Measurements from ENCODE around the gene GSC2. TPM values are rescaled to one million over a fixed set of nuclear protein-coding genes. Genes with fewer than 3 reads are reported as not detected.

Gene GSC2
- total and polyA plus RNA-seq, 2 of the 8 experiments (the other 6 are each of a cell fraction or from before 2014, with no cell fraction given): 0.17 to 0.48 TPM

DNA sequence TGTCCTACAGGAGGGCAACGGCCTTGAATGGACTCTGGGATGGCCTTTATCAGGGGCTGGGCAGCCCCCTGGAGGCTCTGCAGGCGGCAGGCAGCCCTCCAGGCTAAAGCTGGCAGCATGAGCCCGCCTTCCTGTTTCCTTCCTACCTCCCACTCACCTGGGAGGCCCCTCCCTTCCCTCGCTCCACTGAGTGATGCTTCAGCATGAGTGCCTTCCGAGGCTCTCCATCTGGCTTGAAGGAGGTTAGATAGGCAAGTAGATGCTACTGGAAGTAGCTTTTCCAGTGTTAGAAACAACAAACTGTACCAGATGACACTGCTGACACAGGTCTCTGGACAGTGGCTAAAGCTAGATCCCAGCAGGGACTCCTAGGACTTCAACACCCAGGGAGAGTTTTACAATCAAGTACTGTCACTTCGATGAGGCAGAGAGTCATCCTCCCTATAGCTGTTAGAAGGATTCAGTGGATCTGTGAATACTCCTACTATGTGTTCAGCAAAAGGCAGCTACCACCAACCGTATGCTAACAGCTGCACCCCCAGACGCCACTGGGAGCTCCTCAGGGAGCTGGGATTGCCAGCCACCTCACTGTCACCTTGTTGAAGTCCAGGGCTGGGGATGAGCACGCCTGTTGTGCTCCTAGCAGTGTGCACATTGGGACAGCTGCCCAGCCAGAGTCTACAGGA is 32.5 kb upstream of the GSC2 start (continued):
- TF ChIP-seq, protein P1, sequence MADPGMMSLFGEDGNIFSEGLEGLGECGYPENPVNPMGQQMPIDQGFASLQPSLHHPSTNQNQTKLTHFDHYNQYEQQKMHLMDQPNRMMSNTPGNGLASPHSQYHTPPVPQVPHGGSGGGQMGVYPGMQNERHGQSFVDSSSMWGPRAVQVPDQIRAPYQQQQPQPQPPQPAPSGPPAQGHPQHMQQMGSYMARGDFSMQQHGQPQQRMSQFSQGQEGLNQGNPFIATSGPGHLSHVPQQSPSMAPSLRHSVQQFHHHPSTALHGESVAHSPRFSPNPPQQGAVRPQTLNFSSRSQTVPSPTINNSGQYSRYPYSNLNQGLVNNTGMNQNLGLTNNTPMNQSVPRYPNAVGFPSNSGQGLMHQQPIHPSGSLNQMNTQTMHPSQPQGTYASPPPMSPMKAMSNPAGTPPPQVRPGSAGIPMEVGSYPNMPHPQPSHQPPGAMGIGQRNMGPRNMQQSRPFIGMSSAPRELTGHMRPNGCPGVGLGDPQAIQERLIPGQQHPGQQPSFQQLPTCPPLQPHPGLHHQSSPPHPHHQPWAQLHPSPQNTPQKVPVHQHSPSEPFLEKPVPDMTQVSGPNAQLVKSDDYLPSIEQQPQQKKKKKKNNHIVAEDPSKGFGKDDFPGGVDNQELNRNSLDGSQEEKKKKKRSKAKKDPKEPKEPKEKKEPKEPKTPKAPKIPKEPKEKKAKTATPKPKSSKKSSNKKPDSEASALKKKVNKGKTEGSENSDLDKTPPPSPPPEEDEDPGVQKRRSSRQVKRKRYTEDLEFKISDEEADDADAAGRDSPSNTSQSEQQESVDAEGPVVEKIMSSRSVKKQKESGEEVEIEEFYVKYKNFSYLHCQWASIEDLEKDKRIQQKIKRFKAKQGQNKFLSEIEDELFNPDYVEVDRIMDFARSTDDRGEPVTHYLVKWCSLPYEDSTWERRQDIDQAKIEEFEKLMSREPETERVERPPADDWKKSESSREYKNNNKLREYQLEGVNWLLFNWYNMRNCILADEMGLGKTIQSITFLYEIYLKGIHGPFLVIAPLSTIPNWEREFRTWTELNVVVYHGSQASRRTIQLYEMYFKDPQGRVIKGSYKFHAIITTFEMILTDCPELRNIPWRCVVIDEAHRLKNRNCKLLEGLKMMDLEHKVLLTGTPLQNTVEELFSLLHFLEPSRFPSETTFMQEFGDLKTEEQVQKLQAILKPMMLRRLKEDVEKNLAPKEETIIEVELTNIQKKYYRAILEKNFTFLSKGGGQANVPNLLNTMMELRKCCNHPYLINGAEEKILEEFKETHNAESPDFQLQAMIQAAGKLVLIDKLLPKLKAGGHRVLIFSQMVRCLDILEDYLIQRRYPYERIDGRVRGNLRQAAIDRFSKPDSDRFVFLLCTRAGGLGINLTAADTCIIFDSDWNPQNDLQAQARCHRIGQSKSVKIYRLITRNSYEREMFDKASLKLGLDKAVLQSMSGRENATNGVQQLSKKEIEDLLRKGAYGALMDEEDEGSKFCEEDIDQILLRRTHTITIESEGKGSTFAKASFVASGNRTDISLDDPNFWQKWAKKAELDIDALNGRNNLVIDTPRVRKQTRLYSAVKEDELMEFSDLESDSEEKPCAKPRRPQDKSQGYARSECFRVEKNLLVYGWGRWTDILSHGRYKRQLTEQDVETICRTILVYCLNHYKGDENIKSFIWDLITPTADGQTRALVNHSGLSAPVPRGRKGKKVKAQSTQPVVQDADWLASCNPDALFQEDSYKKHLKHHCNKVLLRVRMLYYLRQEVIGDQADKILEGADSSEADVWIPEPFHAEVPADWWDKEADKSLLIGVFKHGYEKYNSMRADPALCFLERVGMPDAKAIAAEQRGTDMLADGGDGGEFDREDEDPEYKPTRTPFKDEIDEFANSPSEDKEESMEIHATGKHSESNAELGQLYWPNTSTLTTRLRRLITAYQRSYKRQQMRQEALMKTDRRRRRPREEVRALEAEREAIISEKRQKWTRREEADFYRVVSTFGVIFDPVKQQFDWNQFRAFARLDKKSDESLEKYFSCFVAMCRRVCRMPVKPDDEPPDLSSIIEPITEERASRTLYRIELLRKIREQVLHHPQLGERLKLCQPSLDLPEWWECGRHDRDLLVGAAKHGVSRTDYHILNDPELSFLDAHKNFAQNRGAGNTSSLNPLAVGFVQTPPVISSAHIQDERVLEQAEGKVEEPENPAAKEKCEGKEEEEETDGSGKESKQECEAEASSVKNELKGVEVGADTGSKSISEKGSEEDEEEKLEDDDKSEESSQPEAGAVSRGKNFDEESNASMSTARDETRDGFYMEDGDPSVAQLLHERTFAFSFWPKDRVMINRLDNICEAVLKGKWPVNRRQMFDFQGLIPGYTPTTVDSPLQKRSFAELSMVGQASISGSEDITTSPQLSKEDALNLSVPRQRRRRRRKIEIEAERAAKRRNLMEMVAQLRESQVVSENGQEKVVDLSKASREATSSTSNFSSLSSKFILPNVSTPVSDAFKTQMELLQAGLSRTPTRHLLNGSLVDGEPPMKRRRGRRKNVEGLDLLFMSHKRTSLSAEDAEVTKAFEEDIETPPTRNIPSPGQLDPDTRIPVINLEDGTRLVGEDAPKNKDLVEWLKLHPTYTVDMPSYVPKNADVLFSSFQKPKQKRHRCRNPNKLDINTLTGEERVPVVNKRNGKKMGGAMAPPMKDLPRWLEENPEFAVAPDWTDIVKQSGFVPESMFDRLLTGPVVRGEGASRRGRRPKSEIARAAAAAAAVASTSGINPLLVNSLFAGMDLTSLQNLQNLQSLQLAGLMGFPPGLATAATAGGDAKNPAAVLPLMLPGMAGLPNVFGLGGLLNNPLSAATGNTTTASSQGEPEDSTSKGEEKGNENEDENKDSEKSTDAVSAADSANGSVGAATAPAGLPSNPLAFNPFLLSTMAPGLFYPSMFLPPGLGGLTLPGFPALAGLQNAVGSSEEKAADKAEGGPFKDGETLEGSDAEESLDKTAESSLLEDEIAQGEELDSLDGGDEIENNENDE (IDR thresholded peaks at IDR 0.05; ENCODE audit: insufficient replicate concordance, low read length): no peak
- TF ChIP-seq EZH2 (IDR thresholded peaks at IDR 0.05; ENCODE audit: low read depth, low read length, severe bottlenecking): no peak
- TF ChIP-seq, protein P2, sequence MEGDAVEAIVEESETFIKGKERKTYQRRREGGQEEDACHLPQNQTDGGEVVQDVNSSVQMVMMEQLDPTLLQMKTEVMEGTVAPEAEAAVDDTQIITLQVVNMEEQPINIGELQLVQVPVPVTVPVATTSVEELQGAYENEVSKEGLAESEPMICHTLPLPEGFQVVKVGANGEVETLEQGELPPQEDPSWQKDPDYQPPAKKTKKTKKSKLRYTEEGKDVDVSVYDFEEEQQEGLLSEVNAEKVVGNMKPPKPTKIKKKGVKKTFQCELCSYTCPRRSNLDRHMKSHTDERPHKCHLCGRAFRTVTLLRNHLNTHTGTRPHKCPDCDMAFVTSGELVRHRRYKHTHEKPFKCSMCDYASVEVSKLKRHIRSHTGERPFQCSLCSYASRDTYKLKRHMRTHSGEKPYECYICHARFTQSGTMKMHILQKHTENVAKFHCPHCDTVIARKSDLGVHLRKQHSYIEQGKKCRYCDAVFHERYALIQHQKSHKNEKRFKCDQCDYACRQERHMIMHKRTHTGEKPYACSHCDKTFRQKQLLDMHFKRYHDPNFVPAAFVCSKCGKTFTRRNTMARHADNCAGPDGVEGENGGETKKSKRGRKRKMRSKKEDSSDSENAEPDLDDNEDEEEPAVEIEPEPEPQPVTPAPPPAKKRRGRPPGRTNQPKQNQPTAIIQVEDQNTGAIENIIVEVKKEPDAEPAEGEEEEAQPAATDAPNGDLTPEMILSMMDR (IDR thresholded peaks at IDR 0.05; ENCODE audit: control extremely low read depth in 1 of 3, insufficient read depth in 1 of 3, low read depth in 1 of 3, low read length in 3 of 3): no peak

Measured in H1 (cell line).